Transverse colon (tissue), 3 donors: ENCODE measurements around the gene ZNF609.

Experiments used
- CTCF ChIP-seq, 5 experiments: fragments of 200-600 bp in 3 of 5; fragments of 450-650 bp in 2 of 5; sonication (generic) in 3 of 5; IDR thresholded peaks; 1 replicate in 2 of 5; 2 replicates in 3 of 5; pipeline ENCODE4 v1.5.1; 2016 to 2017; ENCODE audit warnings: antibody characterized with exemption in 5 of 5, inconsistent platforms in 3 of 5, mild to moderate bottlenecking in 2 of 5, moderate library complexity in 1 of 5
- POLR2A ChIP-seq: fragments of 450-650 bp; IDR thresholded peaks from one replicate; pipeline ENCODE4 v1.6.1; 2016; ENCODE audit warnings: antibody characterized with exemption, mild to moderate bottlenecking, moderate library complexity

GRCh38 chr15:64651601-64652191 lies 191.3 kb downstream of the ZNF609 start:
- TF ChIP-seq POLR2A (no peak), CTCF (IDR thresholded peaks at IDR 0.05) (no peak)
